Measurements from ENCODE around the gene SUPT6H.

- TF ChIP-seq, protein P1, sequence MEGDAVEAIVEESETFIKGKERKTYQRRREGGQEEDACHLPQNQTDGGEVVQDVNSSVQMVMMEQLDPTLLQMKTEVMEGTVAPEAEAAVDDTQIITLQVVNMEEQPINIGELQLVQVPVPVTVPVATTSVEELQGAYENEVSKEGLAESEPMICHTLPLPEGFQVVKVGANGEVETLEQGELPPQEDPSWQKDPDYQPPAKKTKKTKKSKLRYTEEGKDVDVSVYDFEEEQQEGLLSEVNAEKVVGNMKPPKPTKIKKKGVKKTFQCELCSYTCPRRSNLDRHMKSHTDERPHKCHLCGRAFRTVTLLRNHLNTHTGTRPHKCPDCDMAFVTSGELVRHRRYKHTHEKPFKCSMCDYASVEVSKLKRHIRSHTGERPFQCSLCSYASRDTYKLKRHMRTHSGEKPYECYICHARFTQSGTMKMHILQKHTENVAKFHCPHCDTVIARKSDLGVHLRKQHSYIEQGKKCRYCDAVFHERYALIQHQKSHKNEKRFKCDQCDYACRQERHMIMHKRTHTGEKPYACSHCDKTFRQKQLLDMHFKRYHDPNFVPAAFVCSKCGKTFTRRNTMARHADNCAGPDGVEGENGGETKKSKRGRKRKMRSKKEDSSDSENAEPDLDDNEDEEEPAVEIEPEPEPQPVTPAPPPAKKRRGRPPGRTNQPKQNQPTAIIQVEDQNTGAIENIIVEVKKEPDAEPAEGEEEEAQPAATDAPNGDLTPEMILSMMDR (conservative IDR thresholded peaks at IDR 0.05 in 1 of 2, IDR thresholded peaks at IDR 0.05 in 1 of 2; ENCODE audit: extremely low read depth in 1 of 2, insufficient read depth in 1 of 2, low read depth in 1 of 2, low read length in 2 of 2) = no peak
- TF ChIP-seq EZH2 (IDR thresholded peaks at IDR 0.05; ENCODE audit: borderline replicate concordance, low read length) = no peak
These were observed at the start of gene SUPT6H, which contains the start of gene SDF2 for GRCh38 chr17:28661635-28662526.
